SH-SY5Y (cell line): ENCODE measurements around the gene LAMC3.

Source experiments
- GATA2 ChIP-seq: IDR thresholded peaks from 2 replicates; pipeline ENCODE4 v1.6.1; 2011; ENCODE audit warnings: mild to moderate bottlenecking, low read depth, low read length
- GATA3 ChIP-seq: IDR thresholded peaks from 2 replicates; pipeline ENCODE4 v1.6.1; 2011; ENCODE audit warnings: low read depth, mild to moderate bottlenecking, low read length, moderate library complexity

DNA sequence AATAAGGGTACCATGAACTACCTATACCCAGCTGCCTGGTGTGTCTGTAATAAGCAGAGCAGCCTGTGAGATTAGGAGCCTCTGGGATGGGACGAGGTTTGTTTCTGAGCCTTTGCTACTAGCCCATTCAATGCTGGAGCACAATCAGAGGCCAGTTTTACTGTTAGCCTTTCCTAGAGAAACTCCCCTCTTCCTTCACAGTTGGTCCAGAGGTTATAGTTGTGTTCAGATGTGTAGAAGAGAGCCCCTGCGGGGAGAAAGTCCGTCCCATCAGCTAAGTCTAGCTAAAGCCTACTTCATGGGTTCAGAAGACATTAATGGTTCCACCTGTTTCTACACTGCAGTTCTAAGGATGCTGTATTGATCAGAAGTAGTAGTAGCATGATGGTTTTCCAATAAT is 133.2 kb downstream of the LAMC3 start:
- TF ChIP-seq GATA3 (no peak), GATA2 (no peak)
